Fibroblast of skin of right quadriceps (primary cell): ENCODE data around the gene RASGEF1C.
A peak's percentile ranks its signal among the peaks of the same experiment; 100 is the strongest.

Experiments
- DNase-seq: peaks from one replicate; pipeline ENCODE4 v3.0.0-alpha.2; 2013

RASGEF1C gene

DNA sequence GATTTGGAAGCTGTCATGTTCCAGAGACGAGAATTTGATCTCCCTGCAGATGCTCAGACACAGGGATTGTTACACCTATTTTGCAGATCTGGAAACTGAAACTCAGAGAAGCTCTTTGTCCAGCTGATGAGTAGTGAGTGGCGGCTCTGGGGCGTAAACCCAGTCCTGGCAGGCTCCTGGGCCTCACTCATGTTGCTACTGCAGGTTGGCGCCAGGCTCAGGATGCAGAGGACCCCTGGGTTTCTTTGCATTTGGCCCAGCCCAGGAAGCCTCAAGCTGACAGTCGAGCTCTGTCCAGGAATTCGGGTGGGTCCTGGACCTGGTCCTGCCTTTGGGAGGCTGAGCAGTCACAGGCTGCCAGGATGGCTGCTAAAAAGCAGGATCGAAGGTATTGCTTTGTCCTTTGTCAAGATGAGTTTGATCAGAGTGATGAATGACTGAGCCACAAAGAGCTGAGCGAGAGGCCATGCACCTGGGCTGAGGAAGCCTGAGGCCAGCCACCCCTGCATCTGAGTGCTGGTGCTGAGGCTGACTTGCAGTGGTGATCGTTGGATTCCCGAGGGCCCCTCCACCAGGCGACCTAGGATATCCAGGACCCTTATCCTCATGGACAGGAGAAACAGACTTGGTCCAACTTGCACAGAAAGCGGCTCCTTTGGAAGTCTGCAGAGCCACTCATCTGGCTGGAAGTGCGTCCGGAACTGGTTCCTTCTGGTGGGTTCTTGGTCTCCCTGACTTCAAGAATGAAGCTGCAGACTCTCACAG is 129.1 kb downstream of the RASGEF1C start:
- no peak for DNase-seq

- no peak for DNase-seq
Observed at GRCh38 chr5:180078348-180078747, 130.7 kb downstream of the RASGEF1C start.

GRCh38 chr5:180077594-180078284 is 131.3 kb downstream of the RASGEF1C start:
- no peak for DNase-seq

DNA sequence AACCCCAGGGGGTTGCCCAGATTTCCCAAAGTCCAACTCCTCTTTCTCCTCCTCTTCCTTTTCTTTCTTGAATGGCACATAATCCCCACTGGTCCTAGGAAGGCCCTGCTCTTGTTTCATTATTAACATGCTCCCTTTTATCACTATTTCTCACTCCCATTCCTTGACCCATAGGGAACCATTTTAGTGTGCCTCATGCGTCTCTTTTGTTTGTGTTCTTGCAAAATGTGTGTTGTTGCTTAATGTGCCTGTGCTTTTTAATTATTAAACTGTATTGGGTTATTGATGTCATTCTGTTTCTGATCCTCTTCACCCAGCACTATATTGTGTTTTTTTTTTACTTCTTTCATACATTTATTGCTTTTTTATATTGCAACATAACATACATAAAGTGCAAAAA is 133.3 kb downstream of the RASGEF1C start:
- no peak for DNase-seq

GRCh38 chr5:180074462-180074861 is 134.5 kb downstream of the RASGEF1C start:
- DNase-seq, result no peak

GRCh38 chr5:180072556-180072955 is 136.5 kb downstream of the RASGEF1C start:
- no peak for DNase-seq

DNA sequence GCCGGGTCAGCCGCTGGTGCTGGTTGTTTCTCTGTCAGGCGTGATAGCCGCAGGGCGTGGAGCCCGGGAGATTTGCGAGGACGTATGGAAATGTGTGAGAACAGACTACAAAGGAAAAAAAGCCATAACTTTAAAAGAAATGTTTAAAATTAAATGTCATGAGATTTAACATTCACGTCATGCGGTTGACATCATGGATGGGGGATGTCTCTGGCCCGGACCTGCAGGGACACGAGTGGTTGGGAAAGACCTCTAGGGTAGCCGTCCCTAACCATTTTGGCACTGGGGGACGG is 136.8 kb downstream of the RASGEF1C start:
- DNase-seq, result no peak

DNA sequence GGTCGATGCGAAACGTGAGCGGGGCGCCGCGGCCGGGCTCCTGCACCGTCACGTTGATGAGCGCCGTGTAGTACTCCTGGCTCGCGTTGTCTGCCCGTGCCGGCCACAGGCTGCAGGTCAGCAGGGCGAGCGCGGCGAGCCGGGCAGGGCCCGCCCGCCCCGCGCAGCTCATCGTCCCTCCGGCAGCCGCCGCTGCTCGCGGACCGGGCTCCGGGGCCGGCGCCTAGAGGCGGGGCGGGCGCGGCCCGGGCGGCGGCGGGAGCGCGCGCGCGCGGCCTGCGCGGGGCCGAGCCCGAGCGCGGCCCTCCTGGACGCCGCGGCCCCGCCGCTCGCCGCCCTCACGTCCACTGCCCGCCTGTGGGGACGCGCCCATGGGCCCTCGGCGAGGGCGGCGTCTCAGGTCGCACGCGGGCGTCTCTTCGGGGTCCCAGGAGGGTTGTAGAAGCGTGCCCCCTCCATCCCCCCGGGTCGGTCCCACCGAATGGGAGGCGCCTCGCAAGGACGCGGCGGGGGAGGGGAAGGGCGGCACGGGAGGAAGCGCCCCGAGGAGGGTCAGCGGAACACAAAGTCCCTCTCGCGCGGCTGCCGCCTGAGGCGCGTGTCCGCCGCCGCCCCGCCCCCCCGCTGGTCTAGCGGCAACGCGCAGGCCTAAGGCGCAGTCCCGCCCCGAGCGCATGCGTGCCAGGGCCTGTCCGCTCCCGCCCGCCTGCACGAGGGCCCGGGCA is 137.3 kb downstream of the RASGEF1C start, which contains the start of gene RNF130:
TSS of gene RNF130 (minus strand) at position 229 of the 725 bp plus-strand sequence. CDS start at position 172, 57 bp downstream.
- DNase-seq, result peak; percentile 93

- DNase-seq, result peak; percentile 48
Observed at GRCh38 chr5:180070756-180071530, 138.1 kb downstream of the RASGEF1C start.

GRCh38 chr5:180069589-180070247 is 139.3 kb downstream of the RASGEF1C start:
- peak; percentile 24 for DNase-seq

- no peak for DNase-seq
Observed at GRCh38 chr5:180068519-180069090, 140.4 kb downstream of the RASGEF1C start.

GRCh38 chr5:180067986-180068385 is 141.0 kb downstream of the RASGEF1C start:
- no peak for DNase-seq

- DNase-seq, result no peak
Observed at GRCh38 chr5:180060192-180060591, 148.8 kb downstream of the RASGEF1C start.

- DNase-seq, result no peak
Observed at GRCh38 chr5:180059326-180059725, 149.7 kb downstream of the RASGEF1C start.

DNA sequence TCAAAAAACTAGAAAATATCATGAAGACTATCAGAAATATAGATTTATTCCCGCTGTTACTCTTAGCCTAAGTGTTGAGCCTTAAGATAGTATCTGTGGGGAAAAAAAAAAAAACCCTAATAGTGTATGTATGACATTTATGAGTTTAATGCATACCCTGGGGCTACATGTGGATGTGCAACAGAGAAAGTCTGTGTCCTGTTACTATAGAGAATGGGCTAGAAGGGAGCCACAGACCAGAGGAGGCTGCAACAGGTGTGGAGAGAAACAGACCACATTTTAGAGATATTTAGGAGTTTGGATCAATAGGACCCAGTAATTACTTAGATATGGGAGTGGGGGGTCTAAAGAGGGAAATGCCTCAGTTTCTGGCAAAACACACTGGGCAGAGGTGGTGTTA is 152.9 kb downstream of the RASGEF1C start:
- no peak for DNase-seq

- no peak for DNase-seq
Observed at GRCh38 chr5:180054226-180054625, 154.8 kb downstream of the RASGEF1C start.

DNA sequence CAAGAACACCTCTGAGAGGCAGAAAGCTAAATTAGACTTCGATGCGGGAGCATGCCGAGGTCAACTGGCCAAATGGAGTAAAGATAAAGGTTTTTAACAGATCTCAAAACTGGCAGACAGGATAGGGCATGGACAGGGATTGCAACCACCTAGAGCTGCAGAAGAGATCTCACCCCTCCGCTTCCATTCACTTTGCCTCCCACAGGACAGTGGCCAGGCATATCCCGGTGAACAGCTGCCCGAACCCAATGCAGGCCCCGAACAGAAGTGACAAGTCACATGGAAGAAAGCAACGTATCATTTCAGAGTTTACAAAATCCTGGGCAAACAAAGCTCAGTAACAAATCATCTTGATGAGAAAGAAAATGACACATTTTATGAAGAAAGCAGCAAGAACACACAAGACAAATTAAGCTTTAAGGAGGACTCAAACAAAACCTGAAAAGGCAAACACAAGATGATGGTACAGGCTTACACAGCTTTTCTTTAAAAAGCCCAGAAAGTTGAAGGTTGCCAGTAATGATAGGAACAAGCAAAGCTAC is 155.9 kb downstream of the RASGEF1C start:
- DNase-seq, result no peak

DNA sequence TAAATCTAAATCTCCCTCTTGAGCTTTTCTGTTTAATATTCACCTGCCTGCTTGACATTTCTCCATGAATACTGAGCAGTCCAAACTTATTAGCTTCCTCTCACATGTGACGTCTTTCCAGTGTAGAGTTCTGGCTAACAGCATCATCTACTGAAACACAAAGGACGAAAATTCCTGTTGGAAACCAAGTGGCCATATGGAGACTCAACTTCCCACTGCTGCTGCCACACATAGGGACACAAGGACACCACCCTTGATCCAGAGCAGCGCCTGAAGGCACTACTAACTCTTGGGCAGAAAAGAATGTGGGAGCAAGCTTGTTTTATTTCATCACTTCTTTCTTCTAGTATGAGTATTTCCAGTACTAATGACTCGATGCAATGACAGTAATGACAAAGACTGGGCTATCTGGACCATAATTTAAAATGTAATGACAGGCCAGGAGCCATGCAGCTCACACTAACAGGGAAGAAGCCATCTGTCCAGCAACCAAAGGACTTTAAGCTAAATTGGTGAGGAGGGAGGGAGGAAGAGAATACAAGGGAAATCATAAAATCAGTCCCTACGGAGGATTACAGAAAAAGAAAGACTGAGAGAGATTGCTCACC is 156.7 kb downstream of the RASGEF1C start:
- DNase-seq, result no peak
